GM04504 (cell line): ENCODE results near the gene CLN5.
"Not testable (repeated sequence)": the region's sequence is repeated elsewhere in the genome, so short reads cannot be mapped to it uniquely, and the experiment has no call there.

Experiments used
- DNase-seq: peaks from one replicate; pipeline ENCODE4 v3.0.0-alpha.2; 2012; ENCODE audit warnings: low read depth

Gene CLN5

DNA sequence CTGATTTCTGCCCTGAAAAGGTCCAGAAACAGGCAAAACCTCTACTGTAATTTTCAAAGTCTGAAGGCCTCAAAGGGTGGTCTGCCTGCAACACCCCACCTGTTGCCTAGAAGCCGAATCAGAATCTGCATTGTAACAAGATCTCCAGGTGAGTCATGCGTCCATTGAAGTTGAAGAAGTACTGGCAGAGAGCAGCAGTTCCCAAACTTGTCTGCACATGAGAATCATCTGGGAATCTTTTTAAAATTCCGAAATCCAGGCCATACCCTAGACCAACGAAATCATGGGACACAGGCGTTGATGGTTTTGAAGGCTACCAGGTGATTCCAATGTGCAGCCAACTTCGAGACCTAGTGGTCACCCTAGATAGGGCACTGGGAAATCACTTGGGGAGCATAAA is 16.0 kb upstream of the CLN5 start:
- DNase-seq, result no peak

DNA sequence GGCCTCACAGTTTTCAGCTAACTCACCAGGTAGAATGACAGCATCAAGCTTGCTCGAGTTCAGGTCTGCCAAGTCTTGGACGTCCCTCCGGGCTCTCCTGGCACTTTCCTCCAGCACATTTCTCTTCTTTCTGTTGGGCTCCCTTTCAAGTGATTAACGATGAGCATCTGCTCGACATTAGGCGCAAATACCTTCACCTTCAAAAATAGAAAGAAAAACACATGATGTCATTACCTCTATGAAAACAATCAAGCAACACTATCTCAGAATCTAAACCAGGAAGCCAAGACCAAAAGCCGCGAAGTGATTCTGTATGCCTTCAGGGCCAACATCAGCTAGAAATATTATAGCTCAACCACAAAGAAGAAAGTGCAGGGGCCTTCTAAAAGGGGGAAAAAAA is 15.4 kb upstream of the CLN5 start:
- no peak for DNase-seq

DNA sequence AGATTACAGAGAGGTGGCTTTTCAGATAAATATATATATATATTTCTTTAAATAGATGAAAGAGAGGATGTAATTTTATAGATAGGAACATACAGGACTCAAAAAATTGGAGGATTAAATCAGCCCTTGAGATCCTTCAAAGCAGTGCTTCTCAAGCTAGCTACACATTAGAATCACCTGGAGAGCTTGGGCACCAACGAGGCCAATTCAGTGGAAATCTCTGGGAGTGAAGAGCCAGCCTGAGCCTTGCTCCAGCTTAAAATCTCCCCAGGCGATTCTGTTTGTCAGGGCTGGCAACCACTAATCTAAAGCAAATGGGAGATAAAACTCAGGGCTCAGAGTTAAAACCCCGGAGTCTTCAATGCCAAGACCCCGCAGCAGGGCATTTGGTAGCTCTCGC is 15.0 kb upstream of the CLN5 start:
- no peak for DNase-seq

- no peak for DNase-seq
These were observed 11.7 kb upstream of the CLN5 start for GRCh38 chr13:76980075-76980718.

DNA sequence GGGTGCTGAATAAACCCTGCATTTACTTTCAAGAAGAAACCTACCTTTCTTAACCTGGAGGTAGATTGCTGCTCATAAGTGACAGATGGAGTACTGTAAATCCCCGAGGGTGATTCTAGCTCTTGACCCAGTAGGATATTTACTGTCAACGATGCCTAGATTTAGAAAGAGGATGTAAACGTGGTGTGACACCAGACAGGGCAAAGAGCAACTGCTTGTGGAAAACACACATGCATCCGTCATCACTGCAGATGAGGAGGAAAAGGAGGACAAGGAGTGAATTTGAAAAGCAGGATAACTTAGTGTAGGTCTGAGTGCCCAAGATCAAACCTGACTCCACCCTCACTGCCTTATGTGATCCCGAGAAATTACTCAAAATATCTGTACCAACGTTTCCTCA is 9.8 kb upstream of the CLN5 start:
- no peak for DNase-seq

GRCh38 chr13:76983676-76984075 is 8.2 kb upstream of the CLN5 start:
- no peak for DNase-seq

DNA sequence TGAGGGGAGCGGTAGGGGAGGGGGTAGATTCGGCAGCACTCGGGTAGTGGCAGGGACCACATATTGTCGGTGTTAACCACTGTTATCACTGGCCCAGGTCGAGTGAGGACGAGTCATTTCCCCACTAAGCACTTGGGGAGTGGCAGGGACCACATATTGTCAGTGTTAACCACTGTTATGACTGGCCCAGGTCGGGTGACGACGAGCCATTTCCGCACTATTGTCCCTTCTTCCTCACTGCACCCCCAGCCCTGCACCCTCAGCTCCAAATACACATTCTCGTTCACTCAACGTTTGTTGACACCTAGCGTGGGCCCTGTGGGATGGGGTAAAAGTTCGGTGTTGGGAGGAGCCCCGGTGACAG is 467 bp upstream of the CLN5 start:
- no peak for DNase-seq

DNA sequence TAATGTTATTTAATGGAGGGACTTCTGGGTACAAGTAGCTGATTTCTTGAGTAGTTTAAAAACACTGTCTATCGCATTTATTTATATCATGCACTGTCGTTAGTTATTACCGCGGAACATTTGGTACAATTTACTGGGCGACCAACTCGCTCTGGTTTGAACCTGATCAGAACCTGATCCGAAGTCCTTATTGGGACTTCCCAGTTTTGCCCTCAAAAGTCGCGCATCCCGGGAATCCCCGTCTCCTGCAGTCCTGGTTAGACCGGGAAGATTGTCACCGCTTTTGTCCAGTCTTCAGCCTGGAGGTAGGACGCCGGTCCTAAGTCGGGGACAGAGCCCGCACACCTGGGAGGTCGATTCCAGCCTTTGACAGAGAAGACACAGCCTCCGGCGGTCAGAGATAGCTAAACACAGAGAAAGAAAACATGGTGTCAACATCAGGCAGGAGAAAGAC is 694 bp downstream of the CLN5 start:
- DNase-seq, result no peak

DNA sequence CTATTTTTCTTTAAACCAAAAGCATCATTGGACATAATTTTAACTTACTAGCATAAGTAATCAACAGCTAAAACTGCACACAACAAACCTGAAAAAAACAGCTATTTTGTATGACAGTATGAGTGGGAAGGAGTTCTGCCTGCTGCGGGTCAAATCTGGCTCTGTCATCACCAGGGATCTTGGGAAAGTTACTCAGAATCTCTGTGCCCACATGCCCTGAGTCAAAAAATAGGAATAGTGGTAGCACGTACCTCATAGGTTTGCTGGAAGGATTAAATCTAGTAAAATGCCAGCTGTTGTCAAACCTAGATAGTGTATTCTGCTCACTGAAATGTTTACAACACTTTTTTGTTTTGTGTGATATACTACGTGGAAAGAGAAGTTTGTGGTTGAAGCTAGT is 1.1 kb downstream of the CLN5 start:
- no peak for DNase-seq

DNA sequence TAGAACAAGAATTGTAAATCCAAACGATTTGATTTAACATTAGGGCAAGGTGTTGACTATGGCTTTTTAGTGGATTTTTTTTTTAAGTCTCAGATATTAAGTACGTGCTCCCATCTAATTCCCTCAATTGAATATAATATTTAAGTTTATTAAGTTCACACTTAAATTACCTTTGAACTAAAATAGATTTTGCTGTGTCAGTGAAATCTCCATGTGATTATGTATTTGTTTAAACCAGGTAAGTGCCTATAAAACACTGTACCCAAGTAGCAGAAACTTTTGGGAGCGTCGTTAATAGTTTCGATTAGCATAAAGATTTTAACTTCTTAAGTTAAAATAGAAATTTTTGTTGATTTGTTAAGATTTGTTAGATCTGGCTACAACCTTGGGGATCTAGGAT is 1.6 kb downstream of the CLN5 start:
- no peak for DNase-seq

DNA sequence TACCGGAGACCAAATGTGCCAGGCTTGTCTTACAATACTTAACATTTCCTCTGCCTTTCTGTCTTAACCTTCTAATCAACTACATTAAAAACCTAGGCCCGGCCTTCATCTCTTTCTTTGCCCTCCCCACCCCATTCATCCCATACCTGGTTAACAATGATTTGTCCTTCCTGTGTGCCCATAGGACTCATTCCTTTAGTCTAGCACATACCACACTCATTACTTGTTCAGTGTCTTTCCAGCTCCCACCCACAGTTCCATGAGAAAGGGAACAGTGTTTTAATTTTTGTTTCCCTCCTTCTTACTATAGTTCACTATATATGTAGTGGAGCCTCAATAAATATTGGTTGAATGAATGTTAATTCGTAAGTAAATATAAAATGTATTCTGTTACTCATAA is 2.4 kb downstream of the CLN5 start:
- no peak for DNase-seq

- no peak for DNase-seq
These were observed 8.6 kb downstream of the CLN5 start for GRCh38 chr13:77000475-77000874.

DNA sequence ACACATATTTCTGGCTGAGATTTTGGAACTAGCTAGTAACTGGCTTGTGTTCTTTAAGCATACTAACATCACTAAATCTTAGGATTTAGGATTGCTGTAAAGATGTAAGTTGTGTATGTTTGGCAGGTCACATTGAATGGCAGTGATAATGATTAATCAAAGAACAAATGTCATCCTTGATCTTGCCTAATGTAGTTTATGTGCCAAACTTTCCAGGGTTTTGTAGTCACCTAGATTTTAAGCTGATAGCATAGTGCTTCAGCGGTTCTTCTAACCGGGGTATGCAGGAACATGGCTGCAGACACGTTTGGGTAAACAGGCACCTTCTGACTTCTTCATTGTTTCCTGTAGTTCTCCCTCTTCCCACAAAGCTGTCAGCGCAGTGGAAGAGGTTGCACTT is 9.7 kb downstream of the CLN5 start:
- DNase-seq, result no peak

DNA sequence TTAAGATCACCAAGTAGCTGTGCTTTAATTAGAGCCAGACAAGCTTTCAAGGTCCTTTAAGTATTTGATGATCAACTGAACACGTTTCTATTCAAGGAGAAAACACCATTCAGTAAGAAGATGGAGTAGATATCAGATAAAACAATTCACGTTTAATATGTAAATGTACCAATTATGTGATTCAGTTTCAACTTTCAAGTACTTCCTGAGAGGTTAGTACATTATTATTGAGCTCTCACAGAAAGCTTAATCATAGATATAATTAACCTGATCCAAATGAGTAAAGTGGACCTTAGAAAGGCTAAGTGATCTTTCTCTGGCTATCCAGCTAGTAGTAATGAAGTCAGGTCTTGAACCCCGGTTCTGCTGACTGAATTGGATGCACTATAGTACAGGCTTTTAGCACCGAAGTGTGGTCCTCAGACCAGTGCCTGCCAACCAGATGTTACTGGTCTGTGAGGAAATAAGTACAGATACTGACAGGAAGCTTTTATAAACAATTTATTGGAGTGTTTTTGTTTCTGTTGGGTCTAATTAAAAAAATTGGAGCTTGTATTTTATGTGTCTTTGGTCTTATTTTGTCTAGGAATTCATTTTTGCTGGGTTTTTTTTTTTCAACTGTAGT is 10.2 kb downstream of the CLN5 start:
- no peak for DNase-seq

DNA sequence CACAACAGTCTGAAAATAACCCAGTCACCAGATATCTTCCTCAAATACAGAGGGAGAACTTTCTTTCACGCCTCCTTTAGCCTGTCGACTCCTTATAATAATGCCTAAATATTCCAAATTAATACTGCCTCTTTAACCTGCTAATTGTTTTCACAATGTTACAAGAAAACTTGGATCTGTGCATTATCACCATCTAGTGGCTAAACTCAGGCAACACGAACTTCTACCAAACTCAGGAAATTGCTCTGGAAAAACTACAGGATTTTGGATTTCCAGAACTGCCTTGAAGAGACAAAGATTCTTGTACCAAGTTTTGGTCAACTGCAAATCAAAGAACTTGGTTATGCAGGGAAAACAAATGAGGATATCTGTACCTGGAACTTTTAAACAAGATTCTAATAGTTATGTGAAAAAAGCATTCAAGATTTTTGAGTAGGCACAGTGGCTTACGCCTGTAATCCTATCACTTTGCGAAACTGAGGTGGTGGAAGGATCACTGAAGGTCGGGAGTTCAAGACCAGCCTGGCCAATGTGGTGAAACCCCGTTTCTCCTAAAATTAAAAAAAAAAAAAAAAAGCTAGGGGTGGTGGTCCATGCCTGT is 10.8 kb downstream of the CLN5 start:
- no peak for DNase-seq

- not testable (repeated sequence) for DNase-seq
These were observed 16.5 kb downstream of the CLN5 start for GRCh38 chr13:77008337-77008736.

DNA sequence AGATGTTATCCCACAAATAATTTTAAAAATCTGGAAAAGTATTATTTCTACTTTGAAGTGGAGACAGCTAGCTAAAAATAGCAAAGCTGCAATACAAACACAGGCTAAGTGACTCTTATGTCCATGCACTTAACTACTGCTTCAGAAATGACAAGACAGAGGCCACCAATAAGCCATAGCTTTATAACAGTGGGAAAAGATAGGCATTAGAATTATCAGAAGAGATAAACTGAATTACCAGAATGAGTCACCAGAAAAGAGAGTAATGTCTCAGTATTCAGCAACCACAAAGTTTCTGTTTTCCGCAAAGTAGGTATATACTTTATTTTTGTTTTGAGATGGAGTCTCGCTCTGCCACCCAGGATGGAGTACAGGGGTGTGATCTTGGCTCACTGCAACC is 17.1 kb downstream of the CLN5 start:
- DNase-seq, result no peak

GRCh38 chr13:77009719-77010118 is 17.8 kb downstream of the CLN5 start:
- DNase-seq, result not testable (repeated sequence)

DNA sequence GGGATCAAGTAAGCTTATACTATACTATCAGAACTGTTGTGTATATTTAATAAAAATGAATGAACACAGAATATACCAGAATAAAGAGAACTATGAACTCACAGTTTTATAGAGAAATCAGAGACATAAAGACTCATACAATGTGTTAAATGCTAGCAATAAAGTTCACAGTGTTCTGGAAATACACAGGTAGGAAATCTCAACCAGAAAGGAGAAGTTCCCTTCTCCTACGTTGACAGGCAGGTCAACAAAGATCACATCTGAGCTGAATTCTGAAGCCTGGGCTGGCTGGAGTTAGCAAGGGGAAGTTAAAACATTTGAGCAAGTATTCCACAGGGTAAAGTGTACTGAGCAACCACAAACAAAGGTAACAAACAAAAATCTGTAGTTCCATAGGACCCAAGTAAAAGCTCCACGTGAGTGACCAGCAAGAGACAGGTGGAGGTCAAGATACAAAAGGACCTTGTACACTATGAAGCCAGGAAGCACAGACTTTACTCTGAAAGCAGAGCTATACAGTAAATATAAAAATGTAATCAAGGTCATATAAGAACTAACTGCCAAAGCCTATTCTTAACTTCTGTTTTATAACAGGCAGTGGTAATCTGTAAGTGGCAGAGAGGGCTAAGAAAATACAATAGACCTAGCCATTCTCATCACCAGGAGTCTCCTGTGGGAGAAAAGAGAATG is 22.1 kb downstream of the CLN5 start:
- no peak for DNase-seq

- no peak for DNase-seq
These were observed 23.2 kb downstream of the CLN5 start for GRCh38 chr13:77014906-77015685.

- no peak for DNase-seq
These were observed 24.5 kb downstream of the CLN5 start for GRCh38 chr13:77016251-77016812.
